GM23338 (cell line): ENCODE data around the gene OR52E8. TPM values are rescaled to one million over a fixed set of nuclear protein-coding genes. Genes with fewer than 3 reads are reported as not detected.

Experiments used
- ATAC-seq: fragments of 200-7000 bp; cut with Tn5 transposase; 3 replicates; pipeline ENCODE4 v1.9.1; 2020
- DNase-seq: peaks from one replicate; pipeline ENCODE4 v3.0.0-alpha.2; 2015; ENCODE audit warnings: low spot score
- H2AFZ ChIP-seq: fragments of 200-600 bp; sonication (generic); 2 replicates; pipeline ENCODE4 v1.8.0; 2016; ENCODE audit warnings: antibody characterized with exemption, mild to moderate bottlenecking, moderate library complexity
- H3F3A ChIP-seq: fragments of 200-600 bp; sonication (generic); replicated peaks from 2 replicates; pipeline ENCODE4 v1.8.0; 2017; ENCODE audit warnings: antibody characterized with exemption, mixed run types, low read depth
- H3K27ac ChIP-seq: fragments of 200-600 bp; sonication (generic); 2 replicates; pipeline ENCODE4 v1.6.1; 2016; ENCODE audit warnings: low read depth
- H3K27me3 ChIP-seq: fragments of 200-600 bp; sonication (generic); 2 replicates; pipeline ENCODE4 v1.8.0; 2016; ENCODE audit warnings: mild to moderate bottlenecking, mixed run types, moderate library complexity; ENCODE audit not compliant: insufficient read depth
- H3K36me3 ChIP-seq: fragments of 200-600 bp; sonication (generic); 2 replicates; pipeline ENCODE4 v1.8.0; 2016; ENCODE audit warnings: mild to moderate bottlenecking; ENCODE audit not compliant: insufficient read depth
- H3K4me1 ChIP-seq: fragments of 200-600 bp; sonication (generic); 2 replicates; pipeline ENCODE4 v1.8.0; 2016; ENCODE audit warnings: mild to moderate bottlenecking, moderate library complexity; ENCODE audit not compliant: insufficient read depth
- H3K4me2 ChIP-seq: fragments of 200-600 bp; sonication (generic); 2 replicates; pipeline ENCODE4 v1.7.1; 2017; ENCODE audit warnings: mixed run types
- H3K4me3 ChIP-seq: fragments of 200-600 bp; sonication (generic); 2 replicates; pipeline ENCODE4 v1.6.1; 2016; ENCODE audit warnings: mixed run types
- H3K79me2 ChIP-seq: fragments of 200-600 bp; sonication (generic); replicated peaks from 2 replicates; pipeline ENCODE4 v1.8.0; 2017; ENCODE audit warnings: mild to moderate bottlenecking; ENCODE audit not compliant: insufficient read depth
- H3K9me2 ChIP-seq: fragments of 200-600 bp; sonication (generic); 2 replicates; pipeline ENCODE4 v1.8.0; 2017; ENCODE audit not compliant: insufficient read depth
- H4K20me1 ChIP-seq: fragments of 200-600 bp; sonication (generic); replicated peaks from 2 replicates; pipeline ENCODE4 v1.8.0; 2017; ENCODE audit warnings: mild to moderate bottlenecking; ENCODE audit not compliant: insufficient read depth
- H3K27ac Mint-ChIP-seq: 2 replicates; pipeline ENCODE4 v1.8.0; 2020; ENCODE audit warnings: inconsistent platforms, mild to moderate bottlenecking, moderate library complexity, mixed read lengths
- H3K27me3 Mint-ChIP-seq: 3 replicates; pipeline ENCODE4 v1.8.0; 2022; ENCODE audit warnings: low read depth, mild to moderate bottlenecking, moderate library complexity, mixed read lengths, inconsistent platforms; ENCODE audit not compliant: insufficient read depth, poor library complexity
- H3K36me3 Mint-ChIP-seq: 3 replicates; pipeline ENCODE4 v1.8.0; 2021; ENCODE audit warnings: low read depth, mild to moderate bottlenecking, inconsistent platforms, moderate library complexity, mixed read lengths
- H3K4me1 Mint-ChIP-seq: 3 replicates; pipeline ENCODE4 v1.8.0; 2020; ENCODE audit warnings: mild to moderate bottlenecking, inconsistent platforms, mixed read lengths
- H3K4me3 Mint-ChIP-seq: 3 replicates; pipeline ENCODE4 v1.8.0; 2021; ENCODE audit warnings: moderate library complexity, mild to moderate bottlenecking, inconsistent platforms, mixed read lengths
- H3K9me3 Mint-ChIP-seq: 3 replicates; pipeline ENCODE4 v1.8.0; 2020; ENCODE audit warnings: moderate library complexity, mild to moderate bottlenecking, inconsistent platforms, mixed read lengths
- CREB1 ChIP-seq: fragments of 250-450 bp; sonication (Bioruptor Pico); IDR thresholded peaks from 2 replicates; pipeline ENCODE4 v1.5.0; 2020; ENCODE audit warnings: low read depth, mild to moderate bottlenecking, moderate library complexity
- EZH2 ChIP-seq: fragments of 200-600 bp; sonication (generic); IDR thresholded peaks from one replicate; pipeline ENCODE4 v1.8.0; 2017; ENCODE audit warnings: antibody characterized with exemption, mild to moderate bottlenecking, low read depth; ENCODE audit not compliant: unreplicated experiment
- EZH2phosphoT487 ChIP-seq: fragments of 200-600 bp; sonication (generic); IDR thresholded peaks from one replicate; pipeline ENCODE4 v1.8.1; 2018; ENCODE audit warnings: antibody characterized with exemption; ENCODE audit not compliant: unreplicated experiment
- JUNB ChIP-seq: IDR thresholded peaks from one replicate; pipeline ENCODE4 v1.6.1; 2016; ENCODE audit warnings: antibody characterized with exemption; ENCODE audit not compliant: unreplicated experiment
- NANOG ChIP-seq: IDR thresholded peaks from 2 replicates; pipeline ENCODE4 v1.6.1; 2016; ENCODE audit warnings: antibody characterized with exemption, borderline replicate concordance
- STAT1 ChIP-seq: IDR thresholded peaks from one replicate; pipeline ENCODE4 v1.6.1; 2016; ENCODE audit warnings: antibody characterized with exemption; ENCODE audit not compliant: unreplicated experiment
- ZNF114 ChIP-seq: fragments of 250-450 bp; sonication (Bioruptor Pico); IDR thresholded peaks from 2 replicates; pipeline ENCODE4 v1.5.0; 2020; ENCODE audit warnings: mild to moderate bottlenecking, moderate library complexity
- polyA plus RNA-seq: library from polyadenylated mRNA; unstranded; fragments of >200 nt; fragmentation: Nextera tagmentation; extraction: Ambion mirVana; gene quantifications from 2 replicates; pipeline ENCODE4 v1.2.1, GENCODE V29; 2016
- total RNA-seq: library from RNA; depleted of rRNA; stranded (reverse); fragments of >200 nt; shearing (Covaris generic); gene quantifications from 2 replicates; pipeline ENCODE4 v1.2.3, GENCODE V29; 2014
- TF ChIP-seq, protein P1 (sequence below): fragments of 250-450 bp; sonication (Bioruptor Pico); IDR thresholded peaks from 2 replicates; pipeline ENCODE4 v1.5.0; 2020; ENCODE audit warnings: mild to moderate bottlenecking, moderate library complexity
- TF ChIP-seq, protein P2 (sequence below): IDR thresholded peaks from one replicate; pipeline ENCODE4 v1.6.1; 2018; ENCODE audit warnings: antibody characterized with exemption; ENCODE audit not compliant: unreplicated experiment
- TF ChIP-seq, protein P3 (sequence below), 2 experiments: fragments of 200-600 bp in 1 of 2; sonication (generic) in 1 of 2; conservative IDR thresholded peaks; 2 replicates each; pipeline versions ENCODE4 v1.5.1 to v1.6.1; 2016 to 2017; ENCODE audit warnings: antibody characterized with exemption in 2 of 2, low read depth in 2 of 2, mild to moderate bottlenecking in 2 of 2, moderate library complexity in 1 of 2

The OR52E8 gene
- total and polyA plus RNA-seq, 2 experiments from 2014 or later, result 0.21 TPM; not detected in 1

DNA sequence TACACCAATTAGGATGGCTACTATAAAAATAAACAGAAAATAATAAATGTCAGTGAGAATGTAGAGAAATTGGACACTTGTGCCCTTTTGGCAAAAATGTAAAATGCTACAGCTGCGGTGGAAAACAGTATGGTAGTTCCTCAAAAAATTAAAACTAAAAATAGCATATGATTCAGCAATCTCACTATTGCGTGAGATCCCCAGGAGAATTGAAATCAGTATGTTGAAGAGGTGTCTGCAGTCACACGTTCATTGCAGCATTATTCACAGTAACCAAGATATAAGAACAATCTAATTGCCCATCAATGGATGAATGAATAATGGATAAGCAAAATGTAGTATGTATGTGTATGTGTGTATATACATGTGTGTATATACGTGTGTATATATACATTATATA is 42.0 kb downstream of the OR52E8 start:
- TF ChIP-seq, protein P1, sequence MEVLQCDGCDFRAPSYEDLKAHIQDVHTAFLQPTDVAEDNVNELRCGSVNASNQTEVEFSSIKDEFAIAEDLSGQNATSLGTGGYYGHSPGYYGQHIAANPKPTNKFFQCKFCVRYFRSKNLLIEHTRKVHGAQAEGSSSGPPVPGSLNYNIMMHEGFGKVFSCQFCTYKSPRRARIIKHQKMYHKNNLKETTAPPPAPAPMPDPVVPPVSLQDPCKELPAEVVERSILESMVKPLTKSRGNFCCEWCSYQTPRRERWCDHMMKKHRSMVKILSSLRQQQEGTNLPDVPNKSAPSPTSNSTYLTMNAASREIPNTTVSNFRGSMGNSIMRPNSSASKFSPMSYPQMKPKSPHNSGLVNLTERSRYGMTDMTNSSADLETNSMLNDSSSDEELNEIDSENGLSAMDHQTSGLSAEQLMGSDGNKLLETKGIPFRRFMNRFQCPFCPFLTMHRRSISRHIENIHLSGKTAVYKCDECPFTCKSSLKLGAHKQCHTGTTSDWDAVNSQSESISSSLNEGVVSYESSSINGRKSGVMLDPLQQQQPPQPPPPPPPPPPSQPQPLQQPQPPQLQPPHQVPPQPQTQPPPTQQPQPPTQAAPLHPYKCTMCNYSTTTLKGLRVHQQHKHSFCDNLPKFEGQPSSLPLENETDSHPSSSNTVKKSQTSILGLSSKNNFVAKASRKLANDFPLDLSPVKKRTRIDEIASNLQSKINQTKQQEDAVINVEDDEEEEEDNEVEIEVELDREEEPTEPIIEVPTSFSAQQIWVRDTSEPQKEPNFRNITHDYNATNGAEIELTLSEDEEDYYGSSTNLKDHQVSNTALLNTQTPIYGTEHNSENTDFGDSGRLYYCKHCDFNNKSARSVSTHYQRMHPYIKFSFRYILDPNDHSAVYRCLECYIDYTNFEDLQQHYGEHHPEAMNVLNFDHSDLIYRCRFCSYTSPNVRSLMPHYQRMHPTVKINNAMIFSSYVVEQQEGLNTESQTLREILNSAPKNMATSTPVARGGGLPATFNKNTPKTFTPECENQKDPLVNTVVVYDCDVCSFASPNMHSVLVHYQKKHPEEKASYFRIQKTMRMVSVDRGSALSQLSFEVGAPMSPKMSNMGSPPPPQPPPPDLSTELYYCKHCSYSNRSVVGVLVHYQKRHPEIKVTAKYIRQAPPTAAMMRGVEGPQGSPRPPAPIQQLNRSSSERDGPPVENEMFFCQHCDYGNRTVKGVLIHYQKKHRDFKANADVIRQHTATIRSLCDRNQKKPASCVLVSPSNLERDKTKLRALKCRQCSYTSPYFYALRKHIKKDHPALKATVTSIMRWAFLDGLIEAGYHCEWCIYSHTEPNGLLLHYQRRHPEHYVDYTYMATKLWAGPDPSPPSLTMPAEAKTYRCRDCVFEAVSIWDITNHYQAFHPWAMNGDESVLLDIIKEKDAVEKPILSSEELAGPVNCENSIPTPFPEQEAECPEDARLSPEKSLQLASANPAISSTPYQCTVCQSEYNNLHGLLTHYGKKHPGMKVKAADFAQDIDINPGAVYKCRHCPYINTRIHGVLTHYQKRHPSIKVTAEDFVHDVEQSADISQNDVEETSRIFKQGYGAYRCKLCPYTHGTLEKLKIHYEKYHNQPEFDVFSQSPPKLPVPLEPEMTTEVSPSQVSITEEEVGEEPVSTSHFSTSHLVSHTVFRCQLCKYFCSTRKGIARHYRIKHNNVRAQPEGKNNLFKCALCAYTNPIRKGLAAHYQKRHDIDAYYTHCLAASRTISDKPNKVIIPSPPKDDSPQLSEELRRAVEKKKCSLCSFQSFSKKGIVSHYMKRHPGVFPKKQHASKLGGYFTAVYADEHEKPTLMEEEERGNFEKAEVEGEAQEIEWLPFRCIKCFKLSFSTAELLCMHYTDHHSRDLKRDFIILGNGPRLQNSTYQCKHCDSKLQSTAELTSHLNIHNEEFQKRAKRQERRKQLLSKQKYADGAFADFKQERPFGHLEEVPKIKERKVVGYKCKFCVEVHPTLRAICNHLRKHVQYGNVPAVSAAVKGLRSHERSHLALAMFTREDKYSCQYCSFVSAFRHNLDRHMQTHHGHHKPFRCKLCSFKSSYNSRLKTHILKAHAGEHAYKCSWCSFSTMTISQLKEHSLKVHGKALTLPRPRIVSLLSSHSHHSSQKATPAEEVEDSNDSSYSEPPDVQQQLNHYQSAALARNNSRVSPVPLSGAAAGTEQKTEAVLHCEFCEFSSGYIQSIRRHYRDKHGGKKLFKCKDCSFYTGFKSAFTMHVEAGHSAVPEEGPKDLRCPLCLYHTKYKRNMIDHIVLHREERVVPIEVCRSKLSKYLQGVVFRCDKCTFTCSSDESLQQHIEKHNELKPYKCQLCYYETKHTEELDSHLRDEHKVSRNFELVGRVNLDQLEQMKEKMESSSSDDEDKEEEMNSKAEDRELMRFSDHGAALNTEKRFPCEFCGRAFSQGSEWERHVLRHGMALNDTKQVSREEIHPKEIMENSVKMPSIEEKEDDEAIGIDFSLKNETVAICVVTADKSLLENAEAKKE (CRISPR knock-in tag), result no peak
- TF ChIP-seq STAT1, result no peak
- no peak for TF ChIP-seq NANOG
- no peak for TF ChIP-seq ZNF114 (CRISPR knock-in tag)
- no peak for TF ChIP-seq EZH2phosphoT487
- TF ChIP-seq, protein P2, sequence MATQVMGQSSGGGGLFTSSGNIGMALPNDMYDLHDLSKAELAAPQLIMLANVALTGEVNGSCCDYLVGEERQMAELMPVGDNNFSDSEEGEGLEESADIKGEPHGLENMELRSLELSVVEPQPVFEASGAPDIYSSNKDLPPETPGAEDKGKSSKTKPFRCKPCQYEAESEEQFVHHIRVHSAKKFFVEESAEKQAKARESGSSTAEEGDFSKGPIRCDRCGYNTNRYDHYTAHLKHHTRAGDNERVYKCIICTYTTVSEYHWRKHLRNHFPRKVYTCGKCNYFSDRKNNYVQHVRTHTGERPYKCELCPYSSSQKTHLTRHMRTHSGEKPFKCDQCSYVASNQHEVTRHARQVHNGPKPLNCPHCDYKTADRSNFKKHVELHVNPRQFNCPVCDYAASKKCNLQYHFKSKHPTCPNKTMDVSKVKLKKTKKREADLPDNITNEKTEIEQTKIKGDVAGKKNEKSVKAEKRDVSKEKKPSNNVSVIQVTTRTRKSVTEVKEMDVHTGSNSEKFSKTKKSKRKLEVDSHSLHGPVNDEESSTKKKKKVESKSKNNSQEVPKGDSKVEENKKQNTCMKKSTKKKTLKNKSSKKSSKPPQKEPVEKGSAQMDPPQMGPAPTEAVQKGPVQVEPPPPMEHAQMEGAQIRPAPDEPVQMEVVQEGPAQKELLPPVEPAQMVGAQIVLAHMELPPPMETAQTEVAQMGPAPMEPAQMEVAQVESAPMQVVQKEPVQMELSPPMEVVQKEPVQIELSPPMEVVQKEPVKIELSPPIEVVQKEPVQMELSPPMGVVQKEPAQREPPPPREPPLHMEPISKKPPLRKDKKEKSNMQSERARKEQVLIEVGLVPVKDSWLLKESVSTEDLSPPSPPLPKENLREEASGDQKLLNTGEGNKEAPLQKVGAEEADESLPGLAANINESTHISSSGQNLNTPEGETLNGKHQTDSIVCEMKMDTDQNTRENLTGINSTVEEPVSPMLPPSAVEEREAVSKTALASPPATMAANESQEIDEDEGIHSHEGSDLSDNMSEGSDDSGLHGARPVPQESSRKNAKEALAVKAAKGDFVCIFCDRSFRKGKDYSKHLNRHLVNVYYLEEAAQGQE, result no peak
- no peak for TF ChIP-seq EZH2
- TF ChIP-seq, protein P3, sequence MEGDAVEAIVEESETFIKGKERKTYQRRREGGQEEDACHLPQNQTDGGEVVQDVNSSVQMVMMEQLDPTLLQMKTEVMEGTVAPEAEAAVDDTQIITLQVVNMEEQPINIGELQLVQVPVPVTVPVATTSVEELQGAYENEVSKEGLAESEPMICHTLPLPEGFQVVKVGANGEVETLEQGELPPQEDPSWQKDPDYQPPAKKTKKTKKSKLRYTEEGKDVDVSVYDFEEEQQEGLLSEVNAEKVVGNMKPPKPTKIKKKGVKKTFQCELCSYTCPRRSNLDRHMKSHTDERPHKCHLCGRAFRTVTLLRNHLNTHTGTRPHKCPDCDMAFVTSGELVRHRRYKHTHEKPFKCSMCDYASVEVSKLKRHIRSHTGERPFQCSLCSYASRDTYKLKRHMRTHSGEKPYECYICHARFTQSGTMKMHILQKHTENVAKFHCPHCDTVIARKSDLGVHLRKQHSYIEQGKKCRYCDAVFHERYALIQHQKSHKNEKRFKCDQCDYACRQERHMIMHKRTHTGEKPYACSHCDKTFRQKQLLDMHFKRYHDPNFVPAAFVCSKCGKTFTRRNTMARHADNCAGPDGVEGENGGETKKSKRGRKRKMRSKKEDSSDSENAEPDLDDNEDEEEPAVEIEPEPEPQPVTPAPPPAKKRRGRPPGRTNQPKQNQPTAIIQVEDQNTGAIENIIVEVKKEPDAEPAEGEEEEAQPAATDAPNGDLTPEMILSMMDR (conservative IDR thresholded peaks at IDR 0.05; ENCODE audit: low read depth in 2 of 2), result no peak
- no peak for TF ChIP-seq CREB1
- no peak for TF ChIP-seq JUNB

More for the DNA sequence above, 42.0 kb downstream of the OR52E8 start:
- no peaks in the 10 kb centered on the region for H3K27me3 Mint-ChIP-seq
- Histone ChIP-seq H3K79me2 (no peaks in the 10 kb centered on the region), H2AFZ (no peak overlapping the region), H3K27me3 (no peaks in the 10 kb centered on the region), H3F3A (no peaks in the 10 kb centered on the region), H3K27ac (no peak overlapping the region), H4K20me1 (no peaks in the 10 kb centered on the region), H3K4me2 (no peak overlapping the region), H3K4me1 (peaks cover 13% of the 10 kb centered on the region; the same call in 1 of the 2 replicates), H3K4me3 (no peak overlapping the region), H3K9me2 (no peaks in the 10 kb centered on the region; the same call in 1 of the 2 replicates), H3K36me3 (no peaks in the 10 kb centered on the region)
- H3K27ac Mint-ChIP-seq, result no peak overlapping the region
- H3K9me3 Mint-ChIP-seq, result no peaks in the 10 kb centered on the region
- DNase-seq (no peak), ATAC-seq (no peak)
- H3K36me3 Mint-ChIP-seq, result no peaks in the 10 kb centered on the region
- peaks cover 11% of the 10 kb centered on the region; the same call in 2 of the 3 replicates for H3K4me1 Mint-ChIP-seq
- H3K4me3 Mint-ChIP-seq, result no peak overlapping the region
